Measurements from ENCODE around the gene RAI1.

DNA sequence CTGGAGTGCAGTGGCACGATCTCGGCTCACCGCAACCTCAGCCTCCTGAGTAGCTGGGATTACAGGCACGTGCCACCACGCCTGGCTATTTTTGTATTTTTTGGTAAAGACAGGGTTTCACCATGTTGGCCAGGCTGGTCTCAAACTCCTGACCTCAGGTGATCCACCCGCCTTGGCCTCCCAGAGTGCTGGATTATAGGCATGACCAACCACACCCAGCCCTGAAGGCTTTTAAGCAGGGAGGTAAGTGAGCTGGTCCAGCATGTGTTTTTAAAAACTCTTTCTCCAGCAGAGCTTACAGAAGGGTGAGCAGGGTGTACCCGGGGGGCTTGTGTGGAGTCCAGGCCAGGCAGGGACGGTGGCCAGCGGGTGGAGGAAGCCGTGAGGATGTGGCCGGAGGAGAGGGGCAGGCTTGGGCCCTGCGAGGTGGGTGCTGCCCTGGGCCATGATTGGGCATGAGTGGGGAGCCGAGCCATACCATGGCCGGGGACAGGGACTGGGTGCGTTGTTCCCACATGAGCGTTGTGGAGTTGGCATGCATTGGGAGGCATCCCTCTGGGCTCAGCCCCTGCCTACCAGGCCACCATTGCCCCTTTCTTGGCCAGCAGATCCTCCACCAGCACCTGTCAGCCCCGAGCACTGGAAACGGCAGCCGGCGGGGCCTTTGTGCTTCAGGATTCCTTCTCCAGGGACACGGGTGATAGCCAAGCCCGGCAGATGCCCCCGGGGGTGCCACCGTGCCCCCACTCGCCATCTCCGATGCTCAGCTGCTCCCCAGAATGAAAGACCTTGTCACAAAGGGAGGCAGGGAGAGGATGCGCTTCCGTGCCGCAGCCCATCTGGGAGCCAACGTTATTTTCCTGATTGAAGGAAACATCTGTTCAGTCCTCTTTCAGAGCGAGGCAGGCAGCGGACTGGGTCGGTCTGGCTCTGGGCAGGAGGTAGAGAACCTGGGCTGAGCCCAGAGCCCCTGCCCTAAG, 64.5 kb downstream of the RAI1 start:
- TF ChIP-seq CTCF (IDR thresholded peaks at IDR 0.05) = no peak
- TF ChIP-seq POLR2A (IDR thresholded peaks at IDR 0.05) = no peak
- no peak for TF ChIP-seq POLR2AphosphoS5 (IDR thresholded peaks at IDR 0.05)
- TF ChIP-seq EP300 (IDR thresholded peaks at IDR 0.05) = no peak

Measured in sigmoid colon (tissue), 4 donors.